KOPT-K1 (cell line): ENCODE measurements around the gene MTHFR.

Experiments used
- H3K27ac ChIP-seq: fragments of 200-600 bp; sonication (generic); 2 replicates; pipeline ENCODE4 v1.5.1; 2016; ENCODE audit warnings: antibody characterized with exemption, mild to moderate bottlenecking, low read depth, low read length; ENCODE audit not compliant: poor library complexity, severe bottlenecking
- H3K36me3 ChIP-seq: fragments of 200-600 bp; sonication (generic); 2 replicates; pipeline ENCODE4 v1.5.1; 2017; ENCODE audit warnings: antibody characterized with exemption, mild to moderate bottlenecking, low read length, moderate library complexity; ENCODE audit not compliant: insufficient read depth
- H3K9me3 ChIP-seq: fragments of 200-600 bp; sonication (generic); 2 replicates; pipeline ENCODE4 v1.5.1; 2017; ENCODE audit warnings: antibody characterized with exemption, low read length, mild to moderate bottlenecking; ENCODE audit not compliant: insufficient read depth, poor library complexity, severe bottlenecking

MTHFR gene

GRCh38 chr1:11794446-11795237 is 11.1 kb downstream of the MTHFR start:
- Histone ChIP-seq H3K9me3 (no peaks in the 10 kb centered on the region), H3K27ac (no peak overlapping the region), H3K36me3 (peaks cover 74% of the 10 kb centered on the region)

- Histone ChIP-seq H3K27ac (no peak overlapping the region), H3K36me3 (peaks cover 68% of the 10 kb centered on the region), H3K9me3 (no peaks in the 10 kb centered on the region)
Measured at GRCh38 chr1:11793819-11794218, 11.9 kb downstream of the MTHFR start.

GRCh38 chr1:11792106-11792505 is 13.7 kb downstream of the MTHFR start:
- Histone ChIP-seq H3K9me3 (no peaks in the 10 kb centered on the region), H3K27ac (no peak overlapping the region), H3K36me3 (peaks cover 62% of the 10 kb centered on the region)

- no peak overlapping the region for H3K27ac ChIP-seq
- H3K9me3 ChIP-seq: no peaks in the 10 kb centered on the region
- peaks cover 58% of the 10 kb centered on the region for H3K36me3 ChIP-seq
Measured at GRCh38 chr1:11790880-11791715, 14.7 kb downstream of the MTHFR start.

- Histone ChIP-seq H3K36me3 (peaks cover 50% of the 10 kb centered on the region), H3K9me3 (no peaks in the 10 kb centered on the region), H3K27ac (no peak overlapping the region)
Measured at GRCh38 chr1:11790101-11790879, 15.5 kb downstream of the MTHFR start.

GRCh38 chr1:11789126-11790067 is 16.4 kb downstream of the MTHFR start:
- Histone ChIP-seq H3K27ac (no peak overlapping the region), H3K36me3 (peaks cover 41% of the 10 kb centered on the region), H3K9me3 (no peaks in the 10 kb centered on the region)

- H3K27ac ChIP-seq: no peak overlapping the region
- no peaks in the 10 kb centered on the region for H3K9me3 ChIP-seq
- peaks cover 33% of the 10 kb centered on the region; the same call in 1 of the 2 replicates for H3K36me3 ChIP-seq
Measured at GRCh38 chr1:11788549-11789053, 17.2 kb downstream of the MTHFR start.

GRCh38 chr1:11787804-11788436 is 17.8 kb downstream of the MTHFR start:
- no peak overlapping the region for H3K27ac ChIP-seq
- H3K36me3 ChIP-seq: peaks cover 30% of the 10 kb centered on the region; the same call in 1 of the 2 replicates
- no peaks in the 10 kb centered on the region for H3K9me3 ChIP-seq

- no peak overlapping the region for H3K27ac ChIP-seq
- peaks cover 26% of the 10 kb centered on the region; the same call in 1 of the 2 replicates for H3K36me3 ChIP-seq
- no peaks in the 10 kb centered on the region for H3K9me3 ChIP-seq
Measured at GRCh38 chr1:11787251-11787803, 18.4 kb downstream of the MTHFR start.

GRCh38 chr1:11786168-11786567 is 19.6 kb downstream of the MTHFR start:
- Histone ChIP-seq H3K9me3 (no peaks in the 10 kb centered on the region), H3K27ac (no peak overlapping the region), H3K36me3 (peaks cover 17% of the 10 kb centered on the region; the same call in 1 of the 2 replicates)

- Histone ChIP-seq H3K27ac (no peak overlapping the region), H3K36me3 (peaks cover 8% of the 10 kb centered on the region; the same call in 1 of the 2 replicates), H3K9me3 (no peaks in the 10 kb centered on the region)
Measured at GRCh38 chr1:11784993-11785769, 20.6 kb downstream of the MTHFR start.

GRCh38 chr1:11784256-11784992 is 21.3 kb downstream of the MTHFR start:
- Histone ChIP-seq H3K9me3 (no peaks in the 10 kb centered on the region), H3K27ac (no peak overlapping the region), H3K36me3 (0 out of 2 replicates have a peak, but pooled peaks cover under 1% of the 10 kb centered on the region)
